PC-3 (cell line): ENCODE data around the gene MEFV. TPM values are rescaled to one million over a fixed set of nuclear protein-coding genes. Genes with fewer than 3 reads are reported as not detected.

Experiments used
- ATAC-seq: fragments of 200-7000 bp; cut with Tn5 transposase; 2 replicates; pipeline ENCODE4 v1.9.1; 2020; ENCODE audit warnings: mild to moderate bottlenecking, moderate library complexity
- BruUV-seq: library from RNA; stranded (reverse); fragments of 400-500 nt; replicated peaks from 2 replicates; lab custom pipeline; 2021; lab: Mats Ljungman, UMichigan
- CTCF ChIA-PET: fragments of 300-600 bp; sonication (Branson Sonifier 250); formaldehyde crosslinking; loops from one replicate; lab custom pipeline; 2022; ENCODE audit warnings: antibody characterized with exemption; lab: Charles Lee
- POLR2A ChIA-PET: fragments of 300-600 bp; sonication (Branson Sonifier 250); formaldehyde crosslinking; loops from one replicate; lab custom pipeline; 2022; ENCODE audit warnings: antibody characterized with exemption; ENCODE audit not compliant: unreplicated experiment; lab: Charles Lee
- DNase-seq: peaks from one replicate; pipeline ENCODE4 v3.0.0-alpha.2; 2015
- H2AFZ ChIP-seq: fragments of 300-600 bp; sonication (generic); 2 replicates; pipeline ENCODE4 v1.6.0; 2016; ENCODE audit warnings: antibody characterized with exemption, low read length
- H3F3A ChIP-seq: fragments of 300-600 bp; sonication (generic); one replicate; pipeline ENCODE4 v1.6.0; 2017; ENCODE audit warnings: antibody characterized with exemption, low read length, control low read depth, mild to moderate bottlenecking; ENCODE audit not compliant: unreplicated experiment
- H3K27ac ChIP-seq: fragments of 300-600 bp; sonication (generic); 2 replicates; pipeline ENCODE4 v1.5.1; 2016; ENCODE audit warnings: mild to moderate bottlenecking, low read length
- H3K27me3 ChIP-seq: fragments of 300-600 bp; sonication (generic); 2 replicates; pipeline ENCODE4 v1.6.1; 2016; ENCODE audit warnings: low read length, mixed read lengths
- H3K36me3 ChIP-seq: fragments of 300-600 bp; sonication (generic); 2 replicates; pipeline ENCODE4 v1.6.1; 2016; ENCODE audit warnings: low read depth, mixed run types, low read length, mixed read lengths
- H3K4me1 ChIP-seq: fragments of 300-600 bp; sonication (generic); 2 replicates; pipeline ENCODE4 v1.5.1; 2016; ENCODE audit warnings: low read length; ENCODE audit not compliant: insufficient read depth
- H3K4me2 ChIP-seq: fragments of 300-600 bp; sonication (generic); 2 replicates; pipeline ENCODE4 v1.6.0; 2016; ENCODE audit warnings: low read length
- H3K4me3 ChIP-seq: fragments of 300-600 bp; sonication (generic); 2 replicates; pipeline ENCODE4 v1.5.1; 2016; ENCODE audit warnings: mild to moderate bottlenecking, low read length, mixed read lengths
- H3K79me2 ChIP-seq: fragments of 300-600 bp; sonication (generic); 2 replicates; pipeline ENCODE4 v1.6.1; 2017; ENCODE audit warnings: low read length, mixed read lengths
- H3K9ac ChIP-seq: fragments of 300-600 bp; sonication (generic); 2 replicates; pipeline ENCODE4 v1.6.0; 2016; ENCODE audit warnings: mild to moderate bottlenecking, low read length
- H3K9me2 ChIP-seq: fragments of 300-600 bp; sonication (generic); replicated peaks from 2 replicates; pipeline ENCODE4 v1.6.1; 2016; ENCODE audit warnings: mixed run types, low read length, mixed read lengths
- H3K9me3 ChIP-seq: fragments of 300-600 bp; sonication (generic); 2 replicates; pipeline ENCODE4 v1.6.1; 2016; ENCODE audit warnings: low read length, mixed read lengths
- H4K20me1 ChIP-seq: fragments of 300-600 bp; sonication (generic); 2 replicates; pipeline ENCODE4 v1.6.1; 2016; ENCODE audit warnings: low read length, mixed read lengths
- EZH2 ChIP-seq: fragments of 300-600 bp; sonication (generic); IDR thresholded peaks from one replicate; pipeline ENCODE4 v1.6.1; 2017; ENCODE audit warnings: antibody characterized with exemption, mild to moderate bottlenecking, low read length; ENCODE audit not compliant: unreplicated experiment
- EZH2phosphoT487 ChIP-seq: fragments of 300-600 bp; sonication (generic); IDR thresholded peaks from 2 replicates; pipeline ENCODE4 v1.6.1; 2018; ENCODE audit warnings: mild to moderate bottlenecking, antibody characterized with exemption, low read length, borderline replicate concordance
- intact Hi-C: fragments of 100-400 bp; cut with micrococcal nuclease; formaldehyde crosslinking; loops from 2 replicates; pipeline ENCODE4 v1.9.0; 2023
- total RNA-seq: library from RNA; depleted of rRNA; stranded (reverse); fragments of >200 nt; gene quantifications from 2 replicates; pipeline ENCODE4 v1.2.3, GENCODE V29; 2014
- TF ChIP-seq, protein P1 (sequence below): fragments of 300-600 bp; sonication (generic); conservative IDR thresholded peaks from 2 replicates; pipeline ENCODE4 v1.5.1; 2017; ENCODE audit warnings: antibody characterized with exemption, low read depth, mild to moderate bottlenecking, low read length

MEFV gene
- total RNA-seq, 1 experiment from 2014 or later, result 0.04 TPM

- H3K36me3 ChIP-seq, result peaks cover 30% of the 10 kb centered on the region
- POLR2A ChIA-PET, result interaction anchor here (0.6 kb wide), 1 partner anchor 19 kb away, joined by 6 read pairs; no protein-coding TSS in a partner anchor
- peaks cover 6% of the 10 kb centered on the region for H3K4me1 ChIP-seq
- intact Hi-C loops, result loop anchor here (1.0 kb wide), 2 partner anchors 19 to 118 kb away; partner anchors contain the start of genes ZNF174 and ZSCAN32
- H3K27ac ChIP-seq, result peak overlapping the region; percentile 98
- H3K9ac ChIP-seq, result peak overlapping the region; percentile 97
- H3F3A ChIP-seq, result no peaks in the 10 kb centered on the region
- BruUV-seq, result TSS peak; percentile 46
- peak overlapping the region; percentile 76 for H3K4me3 ChIP-seq
- no peaks in the 10 kb centered on the region for H3K27me3 ChIP-seq
- H4K20me1 ChIP-seq, result 0 out of 2 replicates have a peak, but pooled peaks cover 8% of the 10 kb centered on the region
- H3K9me3 ChIP-seq, result no peaks in the 10 kb centered on the region
- DNase-seq (no peak), ATAC-seq (no peak)
- H2AFZ ChIP-seq, result peak overlapping the region; percentile 92
- H3K4me2 ChIP-seq, result peak overlapping the region; percentile 95
- CTCF ChIA-PET, result interaction anchor here (0.6 kb wide), 1 partner anchor 359 kb away, joined by 3 read pairs; no protein-coding TSS in a partner anchor
- H3K9me2 ChIP-seq, result no peaks in the 10 kb centered on the region
- H3K79me2 ChIP-seq, result peaks cover 50% of the 10 kb centered on the region
- TF ChIP-seq EZH2phosphoT487 (no peak), EZH2 (no peak)
- TF ChIP-seq, protein P1, sequence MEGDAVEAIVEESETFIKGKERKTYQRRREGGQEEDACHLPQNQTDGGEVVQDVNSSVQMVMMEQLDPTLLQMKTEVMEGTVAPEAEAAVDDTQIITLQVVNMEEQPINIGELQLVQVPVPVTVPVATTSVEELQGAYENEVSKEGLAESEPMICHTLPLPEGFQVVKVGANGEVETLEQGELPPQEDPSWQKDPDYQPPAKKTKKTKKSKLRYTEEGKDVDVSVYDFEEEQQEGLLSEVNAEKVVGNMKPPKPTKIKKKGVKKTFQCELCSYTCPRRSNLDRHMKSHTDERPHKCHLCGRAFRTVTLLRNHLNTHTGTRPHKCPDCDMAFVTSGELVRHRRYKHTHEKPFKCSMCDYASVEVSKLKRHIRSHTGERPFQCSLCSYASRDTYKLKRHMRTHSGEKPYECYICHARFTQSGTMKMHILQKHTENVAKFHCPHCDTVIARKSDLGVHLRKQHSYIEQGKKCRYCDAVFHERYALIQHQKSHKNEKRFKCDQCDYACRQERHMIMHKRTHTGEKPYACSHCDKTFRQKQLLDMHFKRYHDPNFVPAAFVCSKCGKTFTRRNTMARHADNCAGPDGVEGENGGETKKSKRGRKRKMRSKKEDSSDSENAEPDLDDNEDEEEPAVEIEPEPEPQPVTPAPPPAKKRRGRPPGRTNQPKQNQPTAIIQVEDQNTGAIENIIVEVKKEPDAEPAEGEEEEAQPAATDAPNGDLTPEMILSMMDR, result no peak
Observed at GRCh38 chr16:3283543-3284447, 27.4 kb upstream of the MEFV start.

GRCh38 chr16:3282730-3283542 is 26.5 kb upstream of the MEFV start, which contains the start of gene ZNF263:
TSS of gene ZNF263 (plus strand) at chr16:3283491. CDS start at chr16:3283819, 328 bp downstream.
- BruUV-seq, result no TSS peak
- H3K27me3 ChIP-seq, result no peaks in the 10 kb centered on the region
- H3F3A ChIP-seq, result no peaks in the 10 kb centered on the region
- H3K9ac ChIP-seq, result peak within 1 kb of the TSS; percentile 97
- peak within 1 kb of the TSS; percentile 76 for H3K4me3 ChIP-seq
- no peaks in the 10 kb centered on the region for H3K9me2 ChIP-seq
- intact Hi-C loops, result loop anchor here (1.0 kb wide), 2 partner anchors 19 to 118 kb away; partner anchors contain the start of genes ZNF174 and ZSCAN32
- peaks cover 23% of the 10 kb centered on the region for H3K36me3 ChIP-seq
- TF ChIP-seq EZH2phosphoT487 (no peak), EZH2 (no peak)
- TF ChIP-seq, protein P1, result no peak
- ATAC-seq, result peak; percentile 87
- H4K20me1 ChIP-seq, result 0 out of 2 replicates have a peak, but pooled peaks cover 8% of the 10 kb centered on the region
- peaks cover 46% of the 10 kb centered on the region for H3K79me2 ChIP-seq
- H3K27ac ChIP-seq, result peak within 1 kb of the TSS; percentile 98
- peak; percentile 93 for DNase-seq
- no peaks in the 10 kb centered on the region for H3K9me3 ChIP-seq
- ChIA-PET POLR2A (interaction anchor here (0.6 kb wide), 1 partner anchor 19 kb away, joined by 6 read pairs; no protein-coding TSS in a partner anchor), CTCF (no interaction called here)
- peak within 1 kb of the TSS; percentile 95 for H3K4me2 ChIP-seq
- H2AFZ ChIP-seq, result peak within 1 kb of the TSS; percentile 92
- H3K4me1 ChIP-seq, result peaks cover 6% of the 10 kb centered on the region
